ENCODE measurements around the gene CTNNA1. TPM values are rescaled to one million over a fixed set of nuclear protein-coding genes. Genes with fewer than 3 reads are reported as not detected.

The CTNNA1 gene
- total and polyA plus RNA-seq, 9 of the 15 experiments (the other 6 are each of a cell fraction or from before 2014, with no cell fraction given), result 29.6 to 117 (median 89.1) TPM

DNA sequence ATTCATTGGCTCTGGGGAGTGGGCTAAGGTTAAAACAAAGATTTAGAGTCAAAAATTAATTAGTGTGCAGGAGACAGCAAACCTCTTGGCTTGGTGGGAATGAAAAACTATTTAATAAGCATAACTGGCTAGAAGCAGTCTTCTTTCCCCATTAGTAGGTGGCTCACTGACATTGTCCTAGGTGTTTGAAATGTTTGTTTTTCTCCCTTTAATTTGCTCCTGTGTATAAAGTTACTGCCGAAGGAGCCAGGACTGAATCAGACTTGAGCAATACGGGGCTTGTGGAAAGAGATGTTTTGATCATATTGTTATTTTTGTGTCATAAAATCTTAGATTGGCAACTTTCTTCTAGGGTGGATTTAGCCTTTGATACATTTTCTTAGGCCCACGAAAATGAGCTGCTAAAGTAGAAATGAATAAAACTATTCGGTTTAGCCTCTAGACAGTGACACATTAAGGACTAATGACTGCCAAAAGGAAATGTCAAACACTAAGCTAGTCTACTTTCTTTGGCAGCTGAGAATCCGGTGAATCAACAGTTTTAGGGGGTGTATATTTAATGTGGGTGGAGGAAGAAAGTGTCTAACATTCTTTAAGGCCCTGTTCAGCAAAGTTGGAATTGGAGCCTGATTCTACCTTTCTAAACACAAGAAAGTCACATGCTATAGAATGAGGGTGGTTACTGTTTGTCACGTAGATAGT is 91.7 kb downstream of the CTNNA1 start:
- Histone ChIP-seq H2AFZ (ENCODE audit: low read depth, low read length) (no peak overlapping the region), H3K9me1 (ENCODE audit: control insufficient read depth, insufficient read depth, low read length) (no peaks in the 10 kb centered on the region), H3K4me3 (no peak overlapping the region), H4K20me1 (replicated peaks; ENCODE audit: control insufficient read depth, insufficient read depth, low read length) (no peaks in the 10 kb centered on the region; the same call in 1 of the 2 replicates), H3K9me3 (replicated peaks; ENCODE audit: control insufficient read depth, insufficient read depth, low read depth, low read length) (no peaks in the 10 kb centered on the region), H3K4me2 (ENCODE audit: insufficient read depth, low read length) (no peak overlapping the region), H3K27ac (ENCODE audit: extremely low read depth, low read depth, low read length) (no peak overlapping the region), H3K27me3 (ENCODE audit: control insufficient read depth in 2 of 2, insufficient read depth in 2 of 2, low read length in 2 of 2) (no peaks in the 10 kb centered on the region), H3K36me3 (ENCODE audit: control insufficient read depth, insufficient read depth, low read length) (peaks cover 4% of the 10 kb centered on the region; the same call in 1 of the 3 replicates), H3K4me1 (replicated peaks in 1 of 2; ENCODE audit: control insufficient read depth in 2 of 2, insufficient read depth in 2 of 2, low read length in 2 of 2) (no peaks in the 10 kb centered on the region), H3K9ac (ENCODE audit: insufficient read depth in 1 of 2, low read depth in 2 of 2, low read length in 2 of 2) (no peak overlapping the region), H3K79me2 (ENCODE audit: control insufficient read depth, insufficient read depth, low read length) (no peaks in the 10 kb centered on the region)
- WGBS (ENCODE audit: insufficient coverage, low coverage, missing lambda C conversion rate), result 76% methylated on average over 6 of the region's 6 CpGs
- ChIA-PET CTCF (ENCODE audit: low intra/inter-chr PET ratio) (no interaction called here), POLR2A (interaction anchor here (0.9 kb wide), 1 partner anchor 125 kb away, joined by 4 read pairs; no protein-coding TSS in a partner anchor)
- no peak for FAIRE-seq
- TF ChIP-seq DDX20 (tag; IDR thresholded peaks at IDR 0.05; ENCODE audit: low read depth) (no peak), MYNN (IDR thresholded peaks at IDR 0.05) (no peak), MYNN (CRISPR knock-in tag; IDR thresholded peaks at IDR 0.05) (no peak), TARDBP (IDR thresholded peaks at IDR 0.05) (no peak), LEF1 (IDR thresholded peaks at IDR 0.05) (no peak), ZNF239 (CRISPR knock-in tag; IDR thresholded peaks at IDR 0.05) (no peak), CBFA2T2 (conservative IDR thresholded peaks at IDR 0.05) (no peak), E2F5 (CRISPR knock-in tag; IDR thresholded peaks at IDR 0.05) (no peak), ZFP30 (CRISPR knock-in tag; IDR thresholded peaks at IDR 0.05; ENCODE audit: borderline replicate concordance) (no peak), HEY1 (CRISPR knock-in tag; IDR thresholded peaks at IDR 0.05; ENCODE audit: borderline replicate concordance) (no peak), FOS (IDR thresholded peaks at IDR 0.05; ENCODE audit: extremely low read depth, insufficient read length) (no peak), CCAR2 (IDR thresholded peaks at IDR 0.05; ENCODE audit: low read depth, low read length) (no peak), ZNF143 (CRISPR knock-in tag; IDR thresholded peaks at IDR 0.05) (no peak), RCOR1 (IDR thresholded peaks at IDR 0.05; ENCODE audit: borderline replicate concordance in 1 of 2, low read depth in 2 of 2, low read length in 2 of 2) (no peak), ZNF184 (CRISPR knock-in tag; IDR thresholded peaks at IDR 0.05) (no peak)
- TF ChIP-seq, protein P1, sequence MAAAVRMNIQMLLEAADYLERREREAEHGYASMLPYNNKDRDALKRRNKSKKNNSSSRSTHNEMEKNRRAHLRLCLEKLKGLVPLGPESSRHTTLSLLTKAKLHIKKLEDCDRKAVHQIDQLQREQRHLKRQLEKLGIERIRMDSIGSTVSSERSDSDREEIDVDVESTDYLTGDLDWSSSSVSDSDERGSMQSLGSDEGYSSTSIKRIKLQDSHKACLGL (CRISPR knock-in tag; IDR thresholded peaks at IDR 0.05; ENCODE audit: borderline replicate concordance, poor library complexity, severe bottlenecking), result no peak
- TF ChIP-seq, protein P2, sequence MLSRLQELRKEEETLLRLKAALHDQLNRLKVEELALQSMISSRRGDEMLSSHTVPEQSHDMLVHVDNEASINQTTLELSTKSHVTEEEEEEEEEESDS (CRISPR knock-in tag; IDR thresholded peaks at IDR 0.05), result no peak
- TF ChIP-seq, protein P3, sequence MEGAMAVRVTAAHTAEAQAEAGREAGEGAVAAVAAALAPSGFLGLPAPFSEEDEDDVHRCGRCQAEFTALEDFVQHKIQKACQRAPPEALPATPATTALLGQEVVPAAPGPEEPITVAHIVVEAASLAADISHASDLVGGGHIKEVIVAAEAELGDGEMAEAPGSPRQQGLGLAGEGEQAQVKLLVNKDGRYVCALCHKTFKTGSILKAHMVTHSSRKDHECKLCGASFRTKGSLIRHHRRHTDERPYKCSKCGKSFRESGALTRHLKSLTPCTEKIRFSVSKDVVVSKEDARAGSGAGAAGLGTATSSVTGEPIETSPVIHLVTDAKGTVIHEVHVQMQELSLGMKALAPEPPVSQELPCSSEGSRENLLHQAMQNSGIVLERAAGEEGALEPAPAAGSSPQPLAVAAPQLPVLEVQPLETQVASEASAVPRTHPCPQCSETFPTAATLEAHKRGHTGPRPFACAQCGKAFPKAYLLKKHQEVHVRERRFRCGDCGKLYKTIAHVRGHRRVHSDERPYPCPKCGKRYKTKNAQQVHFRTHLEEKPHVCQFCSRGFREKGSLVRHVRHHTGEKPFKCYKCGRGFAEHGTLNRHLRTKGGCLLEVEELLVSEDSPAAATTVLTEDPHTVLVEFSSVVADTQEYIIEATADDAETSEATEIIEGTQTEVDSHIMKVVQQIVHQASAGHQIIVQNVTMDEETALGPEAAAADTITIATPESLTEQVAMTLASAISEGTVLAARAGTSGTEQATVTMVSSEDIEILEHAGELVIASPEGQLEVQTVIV (CRISPR knock-in tag; IDR thresholded peaks at IDR 0.05; ENCODE audit: borderline replicate concordance), result no peak
- BruUV-seq (replicated peaks), result no TSS peak
- ATAC-seq, result no peak
- DNase-seq (ENCODE audit: extremely low read depth in 1 of 4, low spot score in 3 of 4), result no peak
- intact Hi-C loops (cut with micrococcal nuclease) (no loop called here), in situ Hi-C loops (cut with MboI) (no loop called here)

Measured in K562 (cell line).